ENCODE measurements around the gene NBPF1.
A peak's percentile ranks its signal among the peaks of the same experiment; 100 is the strongest.
"Not testable (repeated sequence)": the region's sequence is repeated elsewhere in the genome, so short reads cannot be mapped to it uniquely, and the experiment has no call there.

NBPF1 gene

DNA sequence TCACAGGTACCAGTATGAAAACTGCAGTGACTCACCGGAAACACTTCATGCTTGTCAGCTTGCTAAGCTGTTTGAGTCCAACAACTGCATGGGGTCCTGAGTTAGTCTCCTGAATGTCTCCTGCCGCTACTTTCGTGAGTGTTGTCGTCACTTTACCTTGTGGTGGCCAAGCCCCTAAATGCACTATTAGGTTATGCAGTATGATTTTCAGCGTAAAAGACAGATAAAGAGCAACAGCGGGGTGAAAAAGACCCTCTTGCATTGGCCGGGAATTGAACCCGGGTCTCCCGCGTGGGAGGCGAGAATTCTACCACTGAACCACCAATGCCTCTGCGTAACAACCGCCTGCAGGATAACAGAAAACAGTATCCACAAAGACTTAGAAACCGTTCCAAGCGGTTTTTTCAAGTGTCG is 67.7 kb downstream of the NBPF1 start:
- DNase-seq (ENCODE audit: low read depth, low spot score): not testable (repeated sequence)

DNA sequence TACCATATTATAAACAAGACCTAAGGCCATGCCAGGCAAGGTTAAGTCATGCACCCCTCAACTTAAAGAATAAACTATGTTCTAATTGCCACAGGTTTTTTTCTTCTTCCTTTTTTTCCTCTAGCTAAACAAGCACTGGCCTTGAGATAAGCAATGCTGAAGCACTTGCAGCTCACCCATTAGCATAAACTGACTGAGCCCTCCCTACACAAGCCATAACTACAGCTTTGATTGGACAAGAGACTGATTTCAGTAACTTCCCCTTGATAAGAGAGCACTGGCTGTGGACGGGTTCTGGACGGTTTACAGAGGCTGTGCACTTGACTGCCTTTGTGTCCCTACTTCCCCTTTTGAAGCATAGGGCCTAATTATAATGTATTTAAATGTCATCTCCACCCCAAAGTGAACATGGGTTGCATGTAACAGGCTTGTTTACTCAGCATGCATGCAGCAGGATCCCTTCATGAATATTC is 72.9 kb downstream of the NBPF1 start:
- DNase-seq (ENCODE audit: low read depth, low spot score): not testable (repeated sequence)

DNA sequence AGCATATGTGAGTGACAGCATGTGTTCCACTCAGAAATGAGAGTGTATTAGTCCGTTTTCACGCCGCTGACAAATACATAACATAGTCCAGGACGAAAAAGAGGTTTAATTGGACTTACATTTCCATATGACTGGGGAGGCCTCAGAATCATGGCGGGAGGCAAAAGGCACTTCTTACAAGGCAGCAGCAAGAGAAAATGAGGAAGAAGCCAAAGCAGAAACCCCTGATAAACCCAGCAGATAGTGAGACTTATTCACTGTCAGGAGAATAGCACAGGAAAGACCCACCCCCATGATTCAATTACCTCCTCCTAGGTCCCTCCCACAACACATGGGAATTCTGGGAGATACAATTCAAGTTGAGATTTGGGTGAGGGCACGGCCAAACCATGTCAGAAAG is 75.8 kb downstream of the NBPF1 start:
- not testable (repeated sequence) for DNase-seq (ENCODE audit: low read depth, low spot score)

GRCh38 chr1:16536796-16537195 is 76.6 kb downstream of the NBPF1 start:
- DNase-seq (ENCODE audit: low read depth, low spot score): not testable (repeated sequence)

DNA sequence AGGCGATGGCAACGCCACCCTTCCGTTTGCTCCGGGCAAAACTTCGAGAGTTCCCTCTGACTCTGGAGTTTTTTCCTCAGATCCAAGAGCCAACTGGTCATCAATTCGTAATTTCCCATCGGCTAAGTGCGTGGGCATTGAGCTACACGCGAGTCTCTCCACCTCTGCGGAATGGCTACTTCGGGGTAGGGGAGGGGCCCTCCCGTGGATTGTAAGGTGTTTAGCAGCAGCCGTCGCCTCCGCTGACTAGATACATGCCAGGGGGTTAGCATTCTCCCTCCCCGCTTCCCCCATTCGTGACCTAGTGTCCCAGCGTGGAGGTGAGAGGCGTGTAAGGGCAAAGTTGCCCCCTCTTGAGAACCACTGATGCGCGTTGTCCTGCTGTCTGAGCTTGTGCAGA is 77.5 kb downstream of the NBPF1 start:
- not testable (repeated sequence) for DNase-seq (ENCODE audit: low read depth, low spot score)

DNA sequence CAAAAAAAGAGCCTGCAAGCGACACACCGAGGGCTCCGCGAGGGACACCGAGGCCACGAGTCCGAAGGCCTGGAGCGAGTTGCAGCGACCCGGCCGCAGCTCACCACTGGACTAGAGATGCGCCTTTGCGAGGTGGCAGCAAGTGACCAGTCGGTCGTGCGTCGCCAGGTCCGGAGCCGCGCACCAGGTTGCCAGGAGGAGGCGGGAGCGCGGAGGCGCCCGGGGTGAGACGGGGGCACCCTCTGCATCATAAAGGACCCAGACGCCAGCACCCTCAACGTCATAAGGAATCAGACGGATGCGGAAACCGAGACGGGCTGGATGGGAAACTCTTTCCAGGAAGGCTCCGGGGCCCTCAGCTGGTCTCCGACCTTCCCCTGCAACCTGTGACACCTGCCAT is 77.9 kb downstream of the NBPF1 start:
- not testable (repeated sequence) for DNase-seq (ENCODE audit: low read depth, low spot score)

DNA sequence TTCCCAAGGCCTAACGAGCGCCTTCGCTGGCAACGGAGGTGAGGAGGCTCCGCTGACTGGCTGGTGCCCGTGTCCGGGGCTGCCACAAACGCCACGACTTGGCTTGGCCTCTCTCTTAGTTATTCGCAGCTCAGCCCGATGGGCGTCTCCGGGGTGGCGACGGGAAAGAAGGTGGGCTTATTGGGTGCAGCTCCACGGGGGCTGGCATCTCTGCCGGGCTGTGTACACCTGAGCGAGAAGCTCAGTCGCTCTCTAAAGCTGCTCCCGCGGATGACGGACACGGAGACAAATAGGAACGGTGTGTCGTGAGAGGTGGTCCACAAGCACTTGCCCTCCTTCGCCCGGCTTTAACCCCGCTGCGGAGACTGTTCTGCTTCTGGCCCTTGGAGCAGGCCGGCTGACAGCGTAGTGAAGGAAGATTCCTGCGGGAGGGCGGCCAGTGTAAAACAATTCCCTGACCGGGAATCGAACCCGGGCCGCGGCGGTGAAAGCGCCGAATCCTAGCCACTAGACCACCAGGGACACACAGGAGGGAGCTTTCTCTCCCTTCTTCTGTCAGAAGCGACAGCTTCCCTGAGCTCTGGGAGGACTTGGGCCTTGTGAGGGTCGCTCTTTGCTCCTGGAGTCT is 78.4 kb downstream of the NBPF1 start:
- not testable (repeated sequence) for DNase-seq (ENCODE audit: low read depth, low spot score)

- DNase-seq (ENCODE audit: low read depth, low spot score): not testable (repeated sequence)
Measured at GRCh38 chr1:16534239-16534828, 79.0 kb downstream of the NBPF1 start.

GRCh38 chr1:16532235-16532991 is 81.0 kb downstream of the NBPF1 start:
- DNase-seq (ENCODE audit: low read depth, low spot score): not testable (repeated sequence)

DNA sequence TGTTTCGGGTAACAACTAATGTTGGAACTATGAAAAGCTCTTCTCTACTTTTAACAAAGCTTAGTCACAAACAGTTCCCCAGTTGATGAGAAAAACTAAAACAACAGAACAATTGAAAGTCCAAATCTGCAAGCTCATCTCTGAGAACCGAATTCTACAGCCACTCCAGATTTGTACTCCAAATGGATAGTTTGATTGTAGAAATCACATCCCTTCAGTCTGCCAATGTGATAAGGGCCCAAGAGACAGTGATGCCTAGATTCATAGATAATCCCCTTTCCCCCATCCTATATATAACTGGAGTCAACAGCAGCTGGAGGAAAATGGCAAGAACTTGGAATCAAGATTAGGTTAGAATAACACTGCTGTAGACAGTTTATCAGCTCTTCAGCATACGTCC is 85.0 kb downstream of the NBPF1 start:
- DNase-seq (ENCODE audit: low read depth, low spot score): not testable (repeated sequence)

DNA sequence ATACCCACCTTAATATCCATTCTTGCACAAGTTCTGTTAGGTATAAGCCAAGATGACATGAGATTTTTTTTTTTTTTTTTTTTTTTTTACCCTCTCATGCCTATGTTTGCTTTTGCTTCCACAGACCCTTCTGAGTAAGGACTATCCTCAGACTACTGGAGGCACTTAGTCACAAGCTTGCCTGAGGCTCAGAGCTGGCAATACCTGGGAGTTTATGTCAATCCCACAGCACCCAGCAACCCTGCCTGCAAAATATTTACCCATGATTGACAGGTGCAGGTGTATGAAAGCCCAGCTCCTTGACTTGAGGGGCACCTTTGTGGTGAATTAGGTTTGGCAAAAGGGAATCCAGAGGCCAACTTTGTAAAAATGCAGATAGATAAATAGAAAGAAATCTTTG is 87.6 kb downstream of the NBPF1 start:
- not testable (repeated sequence) for DNase-seq (ENCODE audit: low read depth, low spot score)

- DNase-seq (ENCODE audit: low read depth, low spot score): not testable (repeated sequence)
Measured at GRCh38 chr1:16521679-16522078, 91.7 kb downstream of the NBPF1 start.

DNA sequence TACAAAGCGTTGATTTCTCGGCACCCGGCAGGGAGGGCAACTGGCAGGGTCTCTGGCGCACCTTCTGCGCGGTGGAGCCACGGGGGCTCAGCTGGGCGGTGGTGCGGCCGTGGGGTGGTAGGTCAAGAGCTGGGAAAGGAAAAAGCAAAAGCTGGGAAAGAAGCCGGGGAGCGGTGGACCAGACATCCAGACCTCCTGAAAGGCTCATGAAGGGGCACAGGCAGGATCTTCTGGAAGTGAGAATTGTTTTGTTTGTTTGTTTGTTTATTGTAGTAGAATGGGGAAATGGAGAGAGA is 92.1 kb downstream of the NBPF1 start:
- DNase-seq (ENCODE audit: low read depth, low spot score): no peak

- not testable (repeated sequence) for DNase-seq (ENCODE audit: low read depth, low spot score)
Measured at GRCh38 chr1:16520435-16521287, 92.7 kb downstream of the NBPF1 start.

GRCh38 chr1:16519255-16519951 is 94.0 kb downstream of the NBPF1 start:
- DNase-seq (ENCODE audit: low read depth, low spot score): not testable (repeated sequence)

- not testable (repeated sequence) for DNase-seq (ENCODE audit: low read depth, low spot score)
Measured at GRCh38 chr1:16518913-16519254, 94.5 kb downstream of the NBPF1 start.

GRCh38 chr1:16516694-16517410 is 96.5 kb downstream of the NBPF1 start:
- not testable (repeated sequence) for DNase-seq (ENCODE audit: low read depth, low spot score)

DNA sequence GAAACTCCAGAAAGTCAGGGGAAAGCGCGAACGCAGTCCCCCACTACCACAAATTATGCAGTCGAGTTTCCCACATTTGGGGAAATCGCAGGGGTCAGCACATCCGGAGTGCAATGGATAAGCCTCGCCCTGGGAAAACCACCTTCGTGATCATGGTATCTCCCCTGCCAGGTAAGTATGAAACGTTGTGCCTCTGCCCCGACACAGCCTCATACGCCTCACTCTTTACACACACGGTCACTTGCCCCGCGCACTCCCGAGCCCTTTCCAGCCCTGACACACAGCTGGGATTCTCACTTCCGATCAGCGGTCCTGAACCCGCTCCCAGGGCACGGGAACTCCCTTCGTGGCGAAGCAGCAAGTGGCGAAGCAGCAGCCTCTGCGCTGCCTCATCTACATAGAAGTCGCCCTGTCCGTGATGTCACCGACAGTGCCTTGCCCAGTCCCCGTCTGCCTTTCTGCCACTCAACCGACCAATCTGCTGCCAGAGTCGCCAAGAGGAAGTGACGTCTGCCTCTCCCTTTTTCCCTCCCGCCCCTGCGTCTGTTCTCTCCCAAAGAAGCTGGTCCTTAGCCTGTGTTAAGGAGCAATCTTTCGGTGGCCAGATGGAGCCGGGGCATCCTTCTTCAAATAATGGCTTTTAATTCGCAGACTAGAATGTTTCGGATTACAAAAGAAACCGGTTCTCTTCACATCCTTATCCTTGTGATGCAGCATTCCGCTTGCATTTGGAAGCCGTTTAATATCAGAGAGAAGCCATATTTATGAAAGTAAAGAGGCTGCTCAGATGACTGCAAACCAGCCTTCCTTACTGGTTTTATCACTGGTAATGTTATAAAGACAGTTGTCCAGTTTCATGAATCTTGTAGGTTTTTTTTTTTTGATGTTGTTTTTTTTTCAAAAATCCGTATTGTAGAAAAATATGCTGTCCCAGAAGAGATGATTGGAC is 99.0 kb downstream of the NBPF1 start, which contains the start of gene RNU1-1:
TSS of gene RNU1-1 (minus strand) at position 179 of the 949 bp plus-strand sequence.
- DNase-seq (ENCODE audit: low read depth, low spot score): not testable (repeated sequence)

GRCh38 chr1:16513412-16514106 is 99.8 kb downstream of the NBPF1 start:
- peak; percentile 51 for DNase-seq (ENCODE audit: low read depth, low spot score)

Measured in activated naive CD8-positive, alpha-beta T cell treated with anti-CD3 and anti-CD28 coated beads, Interleukin-2, amount 50 U/mL, for 16 hours (primary cell).